ENCODE results near the gene LY6G5C.

LY6G5C gene

DNA sequence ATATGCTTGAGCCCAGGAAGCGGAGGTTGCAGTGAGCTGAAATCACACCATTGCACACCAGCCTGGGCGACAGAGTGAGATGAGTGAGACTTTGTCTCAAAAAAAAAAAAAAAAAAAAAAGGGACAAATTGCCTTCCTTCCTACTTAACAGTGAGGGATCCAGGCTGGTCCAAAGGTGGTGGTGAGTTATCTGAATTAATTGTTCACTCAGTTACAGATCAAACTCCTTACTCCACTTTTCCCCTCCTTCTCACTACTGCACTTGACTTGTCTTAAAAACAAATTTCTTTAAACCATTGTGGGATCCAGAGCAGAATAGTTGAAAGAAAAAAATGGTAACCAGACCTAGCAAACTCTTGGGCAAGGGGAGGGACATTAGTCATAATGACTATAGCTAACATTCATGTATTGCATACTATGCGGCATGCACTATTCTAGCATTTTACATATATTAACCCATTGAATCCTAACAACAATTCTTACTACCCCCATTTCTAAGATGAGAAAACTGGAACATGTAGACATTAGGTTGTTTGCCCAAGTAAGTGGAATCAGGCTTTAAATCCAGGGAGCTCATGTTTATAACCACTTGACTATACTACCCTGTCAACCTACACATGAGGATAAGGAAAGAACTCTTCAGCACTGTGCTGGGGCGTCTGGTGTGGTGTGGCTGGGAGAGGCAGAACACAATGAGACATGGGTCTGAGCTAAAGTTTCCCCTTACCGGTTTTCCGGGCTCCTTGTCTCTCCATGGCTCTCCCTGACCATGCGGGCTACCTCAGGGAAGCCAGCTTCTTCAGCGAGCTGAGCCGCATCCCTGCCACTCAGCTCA, 17.5 kb downstream of the LY6G5C start:
- no peak for DNase-seq (ENCODE audit: low read depth in 2 of 2)

DNA sequence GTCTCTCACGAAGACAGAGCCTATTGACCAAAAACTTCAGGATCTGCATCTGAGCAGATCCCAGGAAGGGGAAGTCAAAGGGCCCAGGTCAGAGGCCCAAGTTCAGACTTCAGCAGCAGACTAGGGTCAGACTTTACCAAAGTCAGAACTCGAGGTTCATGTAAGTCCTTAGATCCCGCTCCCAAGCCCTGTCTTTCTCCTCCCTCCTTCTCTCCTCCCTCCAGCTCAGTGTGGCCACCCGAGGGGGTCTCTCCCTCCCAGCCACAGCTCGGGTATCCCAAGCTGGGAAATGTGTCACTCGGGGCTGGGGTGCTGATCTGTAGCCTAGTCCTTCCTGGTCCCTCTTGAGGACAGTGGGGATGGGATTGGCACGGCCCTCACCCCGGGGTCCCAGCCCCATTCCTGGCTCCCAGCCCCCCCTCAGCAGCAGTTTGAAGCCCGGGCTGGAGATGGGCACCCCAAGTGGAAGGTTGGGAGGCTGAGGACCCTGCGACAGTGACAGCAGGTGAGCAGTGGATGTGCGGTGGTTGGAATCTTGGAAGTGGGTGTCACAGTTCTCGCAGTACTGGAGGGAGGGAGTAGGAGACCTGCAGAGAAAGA, 18.6 kb downstream of the LY6G5C start:
- no peak for DNase-seq (ENCODE audit: low read depth in 2 of 2)

DNA sequence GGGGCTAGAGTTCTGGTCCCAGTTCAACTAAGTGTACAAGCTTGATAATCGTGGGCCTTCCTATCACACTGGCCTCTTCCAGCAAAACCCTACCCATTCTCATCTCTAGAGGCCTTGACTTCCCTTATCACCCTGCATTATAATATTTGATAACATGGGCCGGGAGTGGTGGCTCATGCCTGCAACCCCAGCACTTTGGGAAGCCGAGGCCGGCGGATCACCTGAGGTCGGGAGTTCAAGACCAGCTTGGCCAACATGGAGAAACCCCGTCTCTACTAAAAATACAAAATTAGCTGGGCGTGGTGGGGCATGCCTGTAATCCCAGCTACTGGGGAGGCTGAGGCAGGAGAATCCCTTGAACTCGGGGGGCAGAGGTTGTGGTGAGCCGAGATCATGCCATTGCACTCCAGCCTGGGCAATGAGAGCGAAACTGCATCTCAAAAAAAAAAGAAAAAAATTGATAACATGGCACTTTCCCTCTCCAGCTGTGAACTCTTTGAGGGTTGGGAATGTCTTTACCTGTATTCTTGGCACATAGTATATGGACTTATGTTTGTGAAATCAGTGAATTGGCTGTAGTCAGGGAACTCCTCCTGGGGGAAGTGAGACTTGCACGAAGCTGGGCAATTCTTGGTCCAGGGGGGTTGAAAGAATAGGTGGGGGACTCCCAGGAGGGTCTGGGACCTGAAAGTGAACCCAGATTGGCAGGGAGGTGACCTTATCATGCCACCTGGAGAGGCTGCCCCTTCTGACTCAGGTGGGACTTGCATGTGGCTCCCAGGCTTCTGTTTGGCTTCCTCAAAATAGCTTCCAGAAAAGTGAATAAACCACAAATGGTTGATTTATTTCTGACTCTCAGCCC, 19.4 kb downstream of the LY6G5C start:
- DNase-seq (ENCODE audit: low read depth in 2 of 2) = no peak

DNA sequence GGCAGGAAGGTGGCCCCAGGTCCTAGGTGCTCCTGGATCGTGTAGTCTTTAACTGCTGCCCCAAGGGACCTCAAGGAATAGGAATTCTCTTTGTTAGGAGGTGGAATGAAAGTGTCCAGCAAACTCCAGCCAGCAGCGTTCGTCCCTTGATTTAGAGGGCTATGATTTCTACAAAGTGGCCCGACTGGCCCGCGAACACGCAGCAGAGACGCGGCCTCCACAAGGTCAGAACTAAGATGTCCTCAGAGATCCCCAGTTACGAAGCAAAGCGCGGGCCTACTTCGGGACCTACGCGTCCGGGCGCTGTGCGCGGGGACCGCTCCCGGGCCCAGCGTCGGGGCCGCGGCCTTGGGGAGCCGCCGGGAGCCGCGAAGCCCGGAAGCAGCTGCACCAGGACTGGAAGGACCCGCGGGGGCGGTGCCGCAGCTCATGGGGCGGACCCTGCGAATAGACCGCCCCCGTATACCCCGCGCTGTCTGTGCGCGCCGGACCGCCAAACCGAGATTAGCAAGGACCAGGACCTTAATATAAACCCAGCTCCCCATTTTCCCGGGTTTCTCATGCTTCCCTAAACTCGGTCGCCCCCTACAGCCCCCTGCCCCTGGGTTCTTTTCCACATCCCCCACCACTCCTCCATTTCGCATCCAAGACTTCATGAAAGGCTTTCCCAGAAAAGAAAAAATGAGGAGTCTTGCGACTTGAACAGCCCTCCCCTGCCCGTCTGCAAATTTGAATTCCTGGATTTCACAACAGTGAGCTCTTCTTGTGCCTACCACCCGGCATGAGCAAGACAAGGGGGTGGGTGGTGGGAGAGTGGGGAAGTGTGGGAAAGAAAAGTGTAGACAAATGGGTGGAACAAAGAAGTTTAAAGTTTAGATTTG, 20.2 kb downstream of the LY6G5C start, which contains the start of gene C6orf47:
C6orf47 (minus strand) TSS at position 398 of the 881 bp plus-strand sequence. CDS start 831 bp downstream, outside the sequence.
- peak; percentile 58 to 64 for DNase-seq (ENCODE audit: low read depth in 2 of 2)

DNA sequence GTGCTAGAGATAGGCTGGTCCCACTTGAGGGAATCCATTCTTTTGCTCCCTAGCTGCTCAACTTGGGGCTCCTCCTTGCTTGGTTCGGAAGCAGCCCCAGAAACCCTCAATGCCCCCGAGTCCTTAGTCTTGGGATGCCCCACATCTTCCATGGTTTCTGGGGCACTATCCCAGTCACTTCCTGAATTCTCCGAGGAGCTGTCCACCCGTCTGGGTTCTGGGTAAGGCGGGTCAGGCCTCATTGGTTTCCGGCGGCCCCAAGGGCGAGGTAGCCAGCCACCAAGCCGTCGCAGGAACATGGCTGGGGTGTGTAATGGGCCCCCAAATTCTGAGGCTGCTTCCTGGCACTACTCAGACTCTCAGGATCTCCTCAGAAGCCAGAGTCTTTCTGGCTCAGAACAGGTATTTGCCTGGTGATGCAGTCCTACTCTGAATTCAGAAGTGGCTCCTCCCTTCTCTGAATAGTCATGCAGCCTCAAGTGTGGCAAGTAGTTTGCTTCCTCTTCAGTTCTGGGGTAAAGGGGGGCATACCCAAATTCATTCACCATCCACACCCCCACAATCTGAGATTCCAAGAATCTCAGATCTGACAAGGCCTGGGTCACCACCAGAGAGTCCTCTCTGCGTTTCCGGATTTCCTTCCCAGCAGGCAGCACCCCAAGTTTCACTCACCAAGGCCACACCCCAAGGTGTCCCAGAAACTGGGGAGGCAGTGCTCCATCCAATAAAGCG, 21.1 kb downstream of the LY6G5C start:
- DNase-seq (ENCODE audit: low read depth in 2 of 2) = no peak

DNA sequence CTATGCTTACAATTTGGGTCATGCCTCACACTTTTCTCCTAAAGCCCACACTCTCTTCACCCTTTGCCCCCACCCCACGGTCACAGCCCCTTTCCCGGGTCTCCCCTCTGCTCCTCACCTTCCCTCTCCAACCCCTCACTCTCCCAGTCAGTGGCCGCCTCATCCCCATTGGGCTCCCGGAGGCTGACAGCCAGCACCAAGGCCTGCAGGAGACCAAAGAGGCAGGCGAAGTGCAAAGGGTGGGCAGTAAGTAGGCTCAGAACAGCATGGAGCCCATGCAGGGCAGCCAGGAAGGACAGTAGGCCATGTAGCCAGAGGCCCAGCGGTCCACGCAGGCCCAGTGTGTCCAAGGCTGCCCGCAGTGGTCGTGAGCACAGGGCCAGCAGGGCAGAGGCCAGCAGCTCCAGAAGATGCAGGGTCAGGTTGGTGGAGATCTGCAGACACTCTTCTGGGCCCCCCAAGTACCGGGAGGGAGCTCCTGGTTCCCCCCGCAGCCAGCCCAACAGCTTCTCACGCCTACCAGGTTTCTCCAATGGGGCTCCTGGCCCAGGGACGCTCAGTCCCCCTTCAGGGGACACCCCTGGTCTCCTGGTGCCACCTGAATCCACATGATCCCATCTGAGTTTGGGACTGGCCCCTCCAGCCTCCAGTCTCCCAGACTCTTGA, 21.8 kb downstream of the LY6G5C start:
- no peak for DNase-seq (ENCODE audit: low read depth in 2 of 2)

- DNase-seq (ENCODE audit: low read depth in 2 of 2) = no peak
These were observed 22.6 kb downstream of the LY6G5C start for GRCh38 chr6:31658158-31658688.

DNA sequence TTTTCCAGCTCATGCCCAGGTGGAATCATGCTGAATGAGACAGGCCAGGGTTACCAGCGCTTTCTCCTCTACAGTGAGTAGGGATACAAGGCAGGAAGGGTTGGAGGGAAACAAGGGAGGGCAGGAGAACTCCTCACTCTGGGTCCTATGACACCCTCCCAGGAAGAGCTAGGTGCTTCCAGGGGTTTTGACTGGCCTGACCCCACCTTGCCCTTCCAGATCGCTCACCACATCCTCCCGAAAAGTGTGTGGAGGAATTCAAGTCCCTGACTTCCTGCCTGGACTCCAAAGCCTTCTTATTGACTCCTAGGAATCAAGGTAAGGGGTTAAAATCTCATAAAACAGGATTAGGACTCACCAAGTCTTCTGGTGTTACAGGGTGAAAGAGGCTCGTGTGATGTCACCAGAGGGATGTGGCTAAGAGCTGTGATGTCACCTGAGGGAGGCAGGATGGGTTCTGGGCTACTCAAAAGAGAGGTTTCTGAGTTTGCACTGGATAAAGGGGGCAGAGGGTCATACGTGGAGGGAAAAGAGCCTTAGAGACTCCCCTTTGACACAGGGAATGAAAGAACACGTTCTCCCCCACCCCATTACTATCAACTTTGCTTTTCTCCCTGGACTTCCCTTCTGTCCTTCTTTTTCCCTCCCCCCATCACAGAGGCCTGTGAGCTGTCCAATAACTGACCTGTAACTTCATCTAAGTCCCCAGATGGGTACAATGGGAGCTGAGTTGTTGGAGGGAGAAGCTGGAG, 23.3 kb downstream of the LY6G5C start:
- no peak for DNase-seq (ENCODE audit: low read depth in 2 of 2)

DNA sequence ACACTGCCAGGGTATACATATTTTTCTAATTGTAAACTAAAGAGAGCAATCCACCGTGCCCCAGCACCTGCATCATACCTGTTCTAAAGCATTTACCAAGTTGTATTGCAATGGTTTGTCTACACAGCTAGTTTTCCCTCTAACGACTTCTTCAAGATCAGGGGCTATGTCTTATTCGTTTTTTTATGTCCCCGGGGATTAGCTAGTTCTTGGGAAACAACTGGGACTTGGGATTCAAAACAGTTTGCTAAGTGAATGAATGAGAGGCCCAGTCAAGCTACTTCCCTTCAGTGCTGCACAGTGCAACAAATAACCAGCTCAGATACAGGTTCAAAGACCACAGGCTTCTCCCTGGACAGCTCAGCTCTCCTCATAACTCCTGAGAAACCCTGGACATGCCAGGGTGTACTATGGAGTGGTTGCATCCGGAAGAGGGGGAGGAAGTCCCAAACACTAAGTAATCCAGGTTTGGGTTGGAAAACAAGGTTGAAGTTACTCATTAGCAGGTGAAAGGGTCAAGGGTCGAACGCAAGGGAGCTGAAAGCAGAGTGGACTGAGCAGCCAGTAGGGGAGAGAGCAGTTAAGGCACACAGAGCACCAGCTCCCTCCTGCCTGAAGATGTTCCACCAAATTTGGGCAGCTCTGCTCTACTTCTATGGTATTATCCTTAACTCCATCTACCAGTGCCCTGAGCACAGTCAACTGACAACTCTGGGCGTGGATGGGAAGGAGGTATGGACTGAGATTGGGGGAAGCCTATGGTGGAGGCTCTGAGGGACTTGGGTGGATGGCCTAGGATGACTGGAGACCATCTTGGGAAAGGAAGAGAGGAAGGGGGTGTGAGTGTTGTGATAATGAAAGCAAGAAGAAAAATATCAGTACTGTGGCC, 25.3 kb downstream of the LY6G5C start, which contains the start of gene APOM:
APOM (plus strand) TSS at position 546 of the 889 bp plus-strand sequence; CDS start at position 619, 73 bp downstream.
- DNase-seq (ENCODE audit: low read depth in 2 of 2) = no peak

- no peak for DNase-seq (ENCODE audit: low read depth in 2 of 2)
These were observed 26.1 kb downstream of the LY6G5C start for GRCh38 chr6:31654574-31655348.

GRCh38 chr6:31652925-31653724, 27.7 kb downstream of the LY6G5C start:
- DNase-seq (ENCODE audit: low read depth in 2 of 2) = peak in 1 of 2 donors; percentile 73

GRCh38 chr6:31651602-31652191, 29.2 kb downstream of the LY6G5C start:
- no peak for DNase-seq (ENCODE audit: low read depth in 2 of 2)

DNA sequence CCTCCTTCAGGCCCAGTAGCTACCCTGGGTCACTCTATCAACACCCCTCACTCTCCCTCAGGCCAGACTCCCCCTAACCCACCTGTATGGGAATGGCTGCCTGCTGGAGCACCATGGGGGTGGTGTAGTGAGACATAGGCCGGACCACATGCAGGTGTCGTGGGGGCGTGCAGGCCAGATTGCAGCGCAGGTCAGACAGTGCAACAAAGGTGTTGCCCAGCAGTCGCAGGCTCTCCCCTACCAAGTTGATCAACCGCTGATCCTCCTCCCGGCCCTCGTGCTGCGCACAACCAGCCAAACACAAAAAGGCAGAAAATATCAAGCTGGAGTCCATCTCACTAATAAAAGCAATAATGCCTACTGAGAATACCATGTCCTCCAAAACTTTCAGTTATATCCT, 35.5 kb downstream of the LY6G5C start:
- no peak for DNase-seq (ENCODE audit: low read depth in 2 of 2)

DNA sequence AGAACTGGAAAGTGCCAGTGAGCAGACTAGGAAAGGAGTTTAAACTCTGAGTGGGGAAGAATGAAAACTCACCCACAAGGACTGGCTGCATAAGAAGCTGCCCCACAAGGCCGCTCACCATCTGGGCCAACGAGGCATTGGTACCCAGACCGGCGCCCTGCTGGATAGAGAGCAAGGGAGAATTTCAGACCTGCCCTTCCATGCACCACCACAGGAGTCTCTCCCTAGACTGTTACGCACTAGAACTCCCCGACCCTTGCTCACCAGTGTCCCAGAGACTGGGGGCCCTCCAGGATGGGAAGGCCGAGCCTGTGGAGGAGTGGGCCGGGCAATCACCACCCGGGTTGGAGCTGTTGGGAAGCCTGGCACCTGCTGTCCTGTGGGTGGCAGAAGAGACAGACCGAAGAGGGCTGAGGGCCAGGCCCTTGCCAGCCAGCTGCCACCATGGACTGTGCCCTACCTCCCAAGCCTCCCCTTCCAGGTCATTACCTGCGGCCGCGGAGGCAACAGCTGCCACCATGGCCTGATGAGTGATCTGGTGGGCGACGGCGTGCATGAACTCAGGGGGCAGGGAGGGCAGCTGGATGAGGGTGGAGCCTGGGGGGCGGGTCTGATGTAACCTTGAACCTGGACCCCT, 36.9 kb downstream of the LY6G5C start:
- no peak for DNase-seq (ENCODE audit: low read depth in 2 of 2)

All from stimulated activated CD8-positive, alpha-beta memory T cell treated with anti-CD3 and anti-CD28 coated beads, Interleukin-2, amount 100 ng/mL, for 1 hour (primary cell).